Thyroid gland (tissue), 4 donors: ENCODE measurements around the gene MC3R.

Source experiments
- POLR2A ChIP-seq, 2 donors: fragments of 450-650 bp; IDR thresholded peaks; one replicate each; pipeline ENCODE4 v1.6.1; 2017; ENCODE audit warnings: antibody characterized with exemption in 2 of 2, mild to moderate bottlenecking in 2 of 2, moderate library complexity in 1 of 2
- TF ChIP-seq, protein P1 (sequence below), 6 experiments: fragments of 200-600 bp in 3 of 6; fragments of 450-650 bp in 3 of 6; sonication (generic) in 3 of 6; IDR thresholded peaks; one replicate each; pipeline ENCODE4 v1.5.1; 2016 to 2019; ENCODE audit warnings: antibody characterized with exemption in 6 of 6, mild to moderate bottlenecking in 2 of 6, inconsistent platforms in 1 of 6, moderate library complexity in 1 of 6

DNA sequence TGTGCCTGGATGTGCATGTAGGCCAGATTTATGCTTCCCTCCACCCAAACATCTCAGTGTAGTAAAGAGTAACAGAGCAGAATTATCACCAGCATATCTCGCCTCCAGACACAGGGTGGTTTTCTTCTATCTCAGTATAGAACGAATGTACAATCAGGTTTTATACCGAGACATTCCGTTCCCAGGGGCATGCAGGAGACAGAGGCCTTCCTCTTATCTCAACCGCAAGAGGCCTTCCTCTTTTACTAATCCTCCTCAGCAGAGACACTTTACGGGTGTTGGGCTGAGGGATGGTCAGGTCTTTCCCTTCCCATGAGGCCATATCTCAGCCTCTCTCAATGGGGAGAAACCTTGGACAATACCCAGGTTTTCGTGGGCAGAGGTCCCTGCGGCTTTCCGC, 36.4 kb upstream of the MC3R start:
- no peak for TF ChIP-seq POLR2A (IDR thresholded peaks at IDR 0.05)
- TF ChIP-seq, protein P1, sequence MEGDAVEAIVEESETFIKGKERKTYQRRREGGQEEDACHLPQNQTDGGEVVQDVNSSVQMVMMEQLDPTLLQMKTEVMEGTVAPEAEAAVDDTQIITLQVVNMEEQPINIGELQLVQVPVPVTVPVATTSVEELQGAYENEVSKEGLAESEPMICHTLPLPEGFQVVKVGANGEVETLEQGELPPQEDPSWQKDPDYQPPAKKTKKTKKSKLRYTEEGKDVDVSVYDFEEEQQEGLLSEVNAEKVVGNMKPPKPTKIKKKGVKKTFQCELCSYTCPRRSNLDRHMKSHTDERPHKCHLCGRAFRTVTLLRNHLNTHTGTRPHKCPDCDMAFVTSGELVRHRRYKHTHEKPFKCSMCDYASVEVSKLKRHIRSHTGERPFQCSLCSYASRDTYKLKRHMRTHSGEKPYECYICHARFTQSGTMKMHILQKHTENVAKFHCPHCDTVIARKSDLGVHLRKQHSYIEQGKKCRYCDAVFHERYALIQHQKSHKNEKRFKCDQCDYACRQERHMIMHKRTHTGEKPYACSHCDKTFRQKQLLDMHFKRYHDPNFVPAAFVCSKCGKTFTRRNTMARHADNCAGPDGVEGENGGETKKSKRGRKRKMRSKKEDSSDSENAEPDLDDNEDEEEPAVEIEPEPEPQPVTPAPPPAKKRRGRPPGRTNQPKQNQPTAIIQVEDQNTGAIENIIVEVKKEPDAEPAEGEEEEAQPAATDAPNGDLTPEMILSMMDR (IDR thresholded peaks at IDR 0.05) = no peak
